Measurements from ENCODE around the gene PCSK4.

PCSK4 gene

DNA sequence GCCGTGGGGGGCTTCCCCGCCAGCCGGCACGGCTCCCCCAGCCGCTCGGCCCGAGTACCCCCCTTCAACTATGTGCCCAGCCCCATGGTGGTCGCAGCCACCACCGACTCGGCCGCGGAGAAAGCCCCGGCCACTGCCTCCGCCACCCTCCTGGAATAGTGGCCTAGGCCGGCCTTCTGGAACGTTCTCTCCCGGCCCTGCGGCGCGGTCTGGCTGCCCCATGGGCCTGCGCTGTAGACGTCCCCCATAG is 20.2 kb downstream of the PCSK4 start:
- H3K4me3 ChIP-seq (ENCODE audit: low read depth, low read length), result no peak overlapping the region
- no peak for TF ChIP-seq CTCF (IDR thresholded peaks at IDR 0.05; ENCODE audit: borderline replicate concordance, insufficient read depth, low read depth, low read length)

GRCh38 chr19:1469255-1470054 is 20.7 kb downstream of the PCSK4 start:
- no peak overlapping the region for H3K4me3 ChIP-seq (ENCODE audit: low read depth, low read length)
- TF ChIP-seq CTCF (IDR thresholded peaks at IDR 0.05; ENCODE audit: borderline replicate concordance, insufficient read depth, low read depth, low read length), result no peak

DNA sequence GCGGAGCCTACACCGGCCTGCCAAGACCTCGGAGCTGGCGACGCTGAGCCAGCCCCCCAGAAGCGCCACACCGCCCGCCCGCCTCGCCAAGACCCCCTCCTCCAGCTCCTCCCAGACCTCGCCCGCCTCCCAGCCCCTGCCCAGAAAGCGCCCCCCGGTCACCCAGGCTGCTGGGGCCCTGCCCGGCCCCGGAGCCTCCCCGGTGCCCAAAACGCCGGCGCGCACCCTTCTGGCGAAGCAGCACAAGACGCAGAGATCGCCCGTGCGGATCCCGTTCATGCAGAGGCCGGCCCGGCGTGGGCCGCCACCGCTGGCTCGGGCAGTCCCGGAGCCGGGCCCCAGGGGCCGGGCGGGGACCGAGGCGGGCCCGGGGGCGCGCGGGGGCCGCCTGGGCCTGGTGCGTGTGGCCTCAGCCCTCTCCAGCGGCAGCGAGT is 21.3 kb downstream of the PCSK4 start:
- no peak for TF ChIP-seq CTCF (IDR thresholded peaks at IDR 0.05; ENCODE audit: borderline replicate concordance, insufficient read depth, low read depth, low read length)
- no peak overlapping the region for H3K4me3 ChIP-seq (ENCODE audit: low read depth, low read length)

- H3K4me3 ChIP-seq (ENCODE audit: low read depth, low read length), result no peak overlapping the region
- TF ChIP-seq CTCF (IDR thresholded peaks at IDR 0.05; ENCODE audit: borderline replicate concordance, insufficient read depth, low read depth, low read length), result no peak
These were observed 21.8 kb downstream of the PCSK4 start for GRCh38 chr19:1468274-1468820.

GRCh38 chr19:1467490-1468273 is 22.5 kb downstream of the PCSK4 start:
- no peak overlapping the region for H3K4me3 ChIP-seq (ENCODE audit: low read depth, low read length)
- no peak for TF ChIP-seq CTCF (IDR thresholded peaks at IDR 0.05; ENCODE audit: borderline replicate concordance, insufficient read depth, low read depth, low read length)

DNA sequence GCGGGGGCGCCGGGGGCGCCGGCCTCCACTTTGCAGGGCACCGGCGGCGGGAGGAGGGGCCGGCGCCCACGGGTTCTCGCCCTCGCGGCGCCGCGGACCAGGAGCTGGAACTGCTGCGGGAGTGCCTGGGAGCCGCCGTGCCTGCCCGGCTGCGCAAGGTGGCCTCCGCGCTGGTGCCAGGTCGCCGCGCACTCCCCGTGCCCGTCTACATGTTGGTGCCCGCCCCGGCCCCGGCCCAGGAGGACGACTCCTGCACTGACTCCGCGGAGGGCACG is 23.0 kb downstream of the PCSK4 start:
- no peak for TF ChIP-seq CTCF (IDR thresholded peaks at IDR 0.05; ENCODE audit: borderline replicate concordance, insufficient read depth, low read depth, low read length)
- no peak overlapping the region for H3K4me3 ChIP-seq (ENCODE audit: low read depth, low read length)

Measured in GM12875 (cell line).